ENCODE results near the gene CBX7. TPM values are rescaled to one million over a fixed set of nuclear protein-coding genes. Genes with fewer than 3 reads are reported as not detected.

CBX7 gene
- total and polyA plus RNA-seq, 4 donors, result 2.2 to 21.8 (median 14.9) TPM

DNA sequence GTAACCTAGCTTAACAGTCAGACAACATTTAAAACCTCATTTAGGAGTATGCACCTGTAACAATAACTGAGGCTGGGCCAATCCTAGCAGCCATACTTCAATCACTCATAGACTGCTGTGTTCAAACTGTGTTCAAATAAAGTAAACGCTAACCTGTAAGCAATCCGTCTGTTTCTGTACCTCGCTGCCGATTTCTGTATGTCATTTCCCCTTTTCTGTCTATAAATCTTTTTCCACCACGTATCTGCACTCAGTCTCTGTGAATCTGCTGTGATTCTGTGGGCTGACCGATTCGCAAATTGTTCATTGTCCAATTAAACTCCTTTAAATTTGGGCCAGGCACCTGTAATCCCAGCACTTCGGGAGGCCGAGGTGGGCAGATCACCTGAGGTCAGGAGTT lies 43.1 kb downstream of the CBX7 start:
- no peak overlapping the region for H3K9ac ChIP-seq (ENCODE audit: low read depth in 1 of 2, low read length in 2 of 2)
- H3K9me3 ChIP-seq (ENCODE audit: control insufficient read depth in 4 of 4, low read length in 3 of 4), result no peaks in the 10 kb centered on the region
- TF ChIP-seq SP1 (IDR thresholded peaks at IDR 0.05) (no peak), HNF4G (IDR thresholded peaks at IDR 0.05) (no peak), NR2F2 (IDR thresholded peaks at IDR 0.05) (no peak), JUND (IDR thresholded peaks at IDR 0.05) (no peak), HNF4A (conservative IDR thresholded peaks at IDR 0.05) (no peak), YY1 (IDR thresholded peaks at IDR 0.05) (no peak), FOXA2 (IDR thresholded peaks at IDR 0.05) (no peak), EGR1 (IDR thresholded peaks at IDR 0.05; ENCODE audit: low read depth in 2 of 2) (no peak), ATF3 (IDR thresholded peaks at IDR 0.05) (no peak), CTCF (IDR thresholded peaks at IDR 0.05; ENCODE audit: low read depth, low read length, missing input control) (no peak), RAD21 (IDR thresholded peaks at IDR 0.05) (no peak), FOXA1 (IDR thresholded peaks at IDR 0.05) (no peak), GABPA (IDR thresholded peaks at IDR 0.05 in 1 of 2, conservative IDR thresholded peaks at IDR 0.05 in 1 of 2) (no peak), RXRA (IDR thresholded peaks at IDR 0.05) (no peak), TAF1 (conservative IDR thresholded peaks at IDR 0.05) (no peak)
- TF ChIP-seq, protein P1, sequence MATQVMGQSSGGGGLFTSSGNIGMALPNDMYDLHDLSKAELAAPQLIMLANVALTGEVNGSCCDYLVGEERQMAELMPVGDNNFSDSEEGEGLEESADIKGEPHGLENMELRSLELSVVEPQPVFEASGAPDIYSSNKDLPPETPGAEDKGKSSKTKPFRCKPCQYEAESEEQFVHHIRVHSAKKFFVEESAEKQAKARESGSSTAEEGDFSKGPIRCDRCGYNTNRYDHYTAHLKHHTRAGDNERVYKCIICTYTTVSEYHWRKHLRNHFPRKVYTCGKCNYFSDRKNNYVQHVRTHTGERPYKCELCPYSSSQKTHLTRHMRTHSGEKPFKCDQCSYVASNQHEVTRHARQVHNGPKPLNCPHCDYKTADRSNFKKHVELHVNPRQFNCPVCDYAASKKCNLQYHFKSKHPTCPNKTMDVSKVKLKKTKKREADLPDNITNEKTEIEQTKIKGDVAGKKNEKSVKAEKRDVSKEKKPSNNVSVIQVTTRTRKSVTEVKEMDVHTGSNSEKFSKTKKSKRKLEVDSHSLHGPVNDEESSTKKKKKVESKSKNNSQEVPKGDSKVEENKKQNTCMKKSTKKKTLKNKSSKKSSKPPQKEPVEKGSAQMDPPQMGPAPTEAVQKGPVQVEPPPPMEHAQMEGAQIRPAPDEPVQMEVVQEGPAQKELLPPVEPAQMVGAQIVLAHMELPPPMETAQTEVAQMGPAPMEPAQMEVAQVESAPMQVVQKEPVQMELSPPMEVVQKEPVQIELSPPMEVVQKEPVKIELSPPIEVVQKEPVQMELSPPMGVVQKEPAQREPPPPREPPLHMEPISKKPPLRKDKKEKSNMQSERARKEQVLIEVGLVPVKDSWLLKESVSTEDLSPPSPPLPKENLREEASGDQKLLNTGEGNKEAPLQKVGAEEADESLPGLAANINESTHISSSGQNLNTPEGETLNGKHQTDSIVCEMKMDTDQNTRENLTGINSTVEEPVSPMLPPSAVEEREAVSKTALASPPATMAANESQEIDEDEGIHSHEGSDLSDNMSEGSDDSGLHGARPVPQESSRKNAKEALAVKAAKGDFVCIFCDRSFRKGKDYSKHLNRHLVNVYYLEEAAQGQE (IDR thresholded peaks at IDR 0.05), result no peak
- TF ChIP-seq, protein P2, sequence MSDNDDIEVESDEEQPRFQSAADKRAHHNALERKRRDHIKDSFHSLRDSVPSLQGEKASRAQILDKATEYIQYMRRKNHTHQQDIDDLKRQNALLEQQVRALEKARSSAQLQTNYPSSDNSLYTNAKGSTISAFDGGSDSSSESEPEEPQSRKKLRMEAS (IDR thresholded peaks at IDR 0.05), result no peak
- TF ChIP-seq, protein P3, sequence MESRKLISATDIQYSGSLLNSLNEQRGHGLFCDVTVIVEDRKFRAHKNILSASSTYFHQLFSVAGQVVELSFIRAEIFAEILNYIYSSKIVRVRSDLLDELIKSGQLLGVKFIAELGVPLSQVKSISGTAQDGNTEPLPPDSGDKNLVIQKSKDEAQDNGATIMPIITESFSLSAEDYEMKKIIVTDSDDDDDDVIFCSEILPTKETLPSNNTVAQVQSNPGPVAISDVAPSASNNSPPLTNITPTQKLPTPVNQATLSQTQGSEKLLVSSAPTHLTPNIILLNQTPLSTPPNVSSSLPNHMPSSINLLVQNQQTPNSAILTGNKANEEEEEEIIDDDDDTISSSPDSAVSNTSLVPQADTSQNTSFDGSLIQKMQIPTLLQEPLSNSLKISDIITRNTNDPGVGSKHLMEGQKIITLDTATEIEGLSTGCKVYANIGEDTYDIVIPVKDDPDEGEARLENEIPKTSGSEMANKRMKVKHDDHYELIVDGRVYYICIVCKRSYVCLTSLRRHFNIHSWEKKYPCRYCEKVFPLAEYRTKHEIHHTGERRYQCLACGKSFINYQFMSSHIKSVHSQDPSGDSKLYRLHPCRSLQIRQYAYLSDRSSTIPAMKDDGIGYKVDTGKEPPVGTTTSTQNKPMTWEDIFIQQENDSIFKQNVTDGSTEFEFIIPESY (IDR thresholded peaks at IDR 0.05), result no peak
- H3K4me1 ChIP-seq (ENCODE audit: control insufficient read depth in 4 of 4, insufficient read depth in 4 of 4, low read length in 3 of 4), result no peaks in the 10 kb centered on the region
- DNase-seq (ENCODE audit: low spot score), result no peak
- H3K27ac ChIP-seq (ENCODE audit: low read depth in 1 of 2, low read length in 2 of 2), result no peak overlapping the region
- H3K4me3 ChIP-seq (ENCODE audit: low read depth in 1 of 3, low read length in 3 of 3), result no peak overlapping the region
- no peaks in the 10 kb centered on the region for H3K36me3 ChIP-seq (ENCODE audit: control insufficient read depth in 4 of 4, insufficient read depth in 3 of 4, low read depth in 1 of 4, low read length in 3 of 4)
- H3K27me3 ChIP-seq (ENCODE audit: control insufficient read depth in 4 of 4, insufficient read depth in 4 of 4, low read length in 3 of 4), result no peaks in the 10 kb centered on the region
- 89% methylated on average over 9 of the region's 9 CpGs for WGBS
